Mononuclear cell (primary cell): ENCODE data around the gene PRMT1. TPM values are rescaled to one million over a fixed set of nuclear protein-coding genes. Genes with fewer than 3 reads are reported as not detected.

Experiments used
- H3K27me3 ChIP-seq: 2 replicates; pipeline ENCODE4 v1.6.0; 2011; ENCODE audit warnings: low read length, control low read depth; ENCODE audit not compliant: insufficient read depth
- H3K4me1 ChIP-seq: 2 replicates; pipeline ENCODE4 v1.5.1; 2011; ENCODE audit warnings: mild to moderate bottlenecking, low read length, control low read depth; ENCODE audit not compliant: insufficient read depth
- H3K4me3 ChIP-seq: 2 replicates; pipeline ENCODE4 v1.5.1; 2011; ENCODE audit warnings: mild to moderate bottlenecking, low read length, moderate library complexity
- H3K9me3 ChIP-seq: 2 replicates; pipeline ENCODE4 v1.5.1; 2011; ENCODE audit warnings: low read depth, mild to moderate bottlenecking, control low read depth, low read length
- total RNA-seq: library from RNA; depleted of rRNA; stranded (reverse); fragments of >200 nt; gene quantifications from one replicate; pipeline ENCODE4 v1.2.3, GENCODE V29; 2012

The PRMT1 gene
- total RNA-seq, 1 donor = 51.1 TPM

- Histone ChIP-seq H3K27me3 (no peaks in the 10 kb centered on the region), H3K4me3 (no peak overlapping the region), H3K9me3 (no peaks in the 10 kb centered on the region), H3K4me1 (peaks cover 4% of the 10 kb centered on the region)
Measured at GRCh38 chr19:49658139-49658517, 18.9 kb upstream of the PRMT1 start.

GRCh38 chr19:49658566-49659442, 18.3 kb upstream of the PRMT1 start:
- Histone ChIP-seq H3K4me3 (no peak overlapping the region), H3K9me3 (no peaks in the 10 kb centered on the region), H3K4me1 (peaks cover 11% of the 10 kb centered on the region), H3K27me3 (no peaks in the 10 kb centered on the region)

- Histone ChIP-seq H3K9me3 (no peaks in the 10 kb centered on the region), H3K4me3 (no peak overlapping the region), H3K27me3 (no peaks in the 10 kb centered on the region), H3K4me1 (peaks cover 15% of the 10 kb centered on the region)
Measured at GRCh38 chr19:49660338-49660961, 16.6 kb upstream of the PRMT1 start.

- Histone ChIP-seq H3K4me3 (no peak overlapping the region), H3K27me3 (no peaks in the 10 kb centered on the region), H3K9me3 (no peaks in the 10 kb centered on the region), H3K4me1 (peaks cover 23% of the 10 kb centered on the region)
Measured at GRCh38 chr19:49662011-49662410, 15.1 kb upstream of the PRMT1 start.

GRCh38 chr19:49663224-49663623, 13.8 kb upstream of the PRMT1 start:
- H3K4me3 ChIP-seq = no peak overlapping the region

GRCh38 chr19:49664171-49665035, 12.7 kb upstream of the PRMT1 start:
- H3K4me3 ChIP-seq = peak overlapping the region; percentile 93
- no peaks in the 10 kb centered on the region for H3K9me3 ChIP-seq
- H3K27me3 ChIP-seq = no peaks in the 10 kb centered on the region
- H3K4me1 ChIP-seq = peaks cover 23% of the 10 kb centered on the region

More at GRCh38 chr19:49663224-49663623, 13.8 kb upstream of the PRMT1 start:
- H3K27me3 ChIP-seq = no peaks in the 10 kb centered on the region
- H3K4me1 ChIP-seq = peaks cover 23% of the 10 kb centered on the region
- no peaks in the 10 kb centered on the region for H3K9me3 ChIP-seq

- peaks cover 23% of the 10 kb centered on the region for H3K4me1 ChIP-seq
- H3K27me3 ChIP-seq = no peaks in the 10 kb centered on the region
- no peaks in the 10 kb centered on the region for H3K9me3 ChIP-seq
- peak overlapping the region; percentile 93 for H3K4me3 ChIP-seq
Measured at GRCh38 chr19:49665036-49665350, 12.1 kb upstream of the PRMT1 start.

- Histone ChIP-seq H3K4me1 (peaks cover 23% of the 10 kb centered on the region), H3K4me3 (peak within 1 kb of the TSS; percentile 93), H3K9me3 (no peaks in the 10 kb centered on the region), H3K27me3 (no peaks in the 10 kb centered on the region)
Measured at GRCh38 chr19:49665351-49666119, 11.5 kb upstream of the PRMT1 start, which contains the start of the genes BCL2L12 and IRF3. Gene BCL2L12, plus strand, starts transcription at chr19:49665933. Its CDS starts 760 bp downstream, at chr19:49666693. Gene IRF3, minus strand, starts transcription at chr19:49665857. Its CDS starts 1,019 bp downstream, at chr19:49664838.

GRCh38 chr19:49666120-49666444, 11.0 kb upstream of the PRMT1 start:
- no peaks in the 10 kb centered on the region for H3K9me3 ChIP-seq
- H3K4me1 ChIP-seq = peaks cover 23% of the 10 kb centered on the region
- no peaks in the 10 kb centered on the region for H3K27me3 ChIP-seq
- H3K4me3 ChIP-seq = peak overlapping the region; percentile 93

- H3K4me3 ChIP-seq = no peak overlapping the region
- H3K27me3 ChIP-seq = no peaks in the 10 kb centered on the region
- no peaks in the 10 kb centered on the region for H3K9me3 ChIP-seq
- peaks cover 28% of the 10 kb centered on the region for H3K4me1 ChIP-seq
Measured at GRCh38 chr19:49667473-49667872, 9.6 kb upstream of the PRMT1 start.

- Histone ChIP-seq H3K9me3 (no peaks in the 10 kb centered on the region), H3K4me1 (peaks cover 13% of the 10 kb centered on the region), H3K4me3 (no peak overlapping the region), H3K27me3 (no peaks in the 10 kb centered on the region)
Measured at GRCh38 chr19:49669516-49669915, 7.6 kb upstream of the PRMT1 start.

- Histone ChIP-seq H3K9me3 (no peaks in the 10 kb centered on the region), H3K27me3 (no peaks in the 10 kb centered on the region), H3K4me3 (no peak overlapping the region), H3K4me1 (peaks cover 15% of the 10 kb centered on the region)
Measured at GRCh38 chr19:49672131-49672919, 4.7 kb upstream of the PRMT1 start.

GRCh38 chr19:49676136-49676783, 811 bp upstream of the PRMT1 start:
- H3K4me1 ChIP-seq = peaks cover 48% of the 10 kb centered on the region
- peak overlapping the region; percentile 91 for H3K4me3 ChIP-seq

More at GRCh38 chr19:49676136-49676783, 811 bp upstream of the PRMT1 start:
- Histone ChIP-seq H3K9me3 (no peaks in the 10 kb centered on the region), H3K27me3 (no peaks in the 10 kb centered on the region)
